HG03097 (cell line): ENCODE data around the gene F2.
"Not testable (repeated sequence)": the region's sequence is repeated elsewhere in the genome, so short reads cannot be mapped to it uniquely, and the experiment has no call there.

Experiments
- ATAC-seq: cut with Tn5 transposase; IDR thresholded peaks from one replicate; pipeline ENCODE4 v1.9.1; 2021; ENCODE audit not compliant: unreplicated experiment, low FRiP score

F2 gene

GRCh38 chr11:46719048-46719542 lies at the start of gene F2:
F2 (plus strand) TSS chr11:46719213; CDS start chr11:46719236, 23 bp downstream.
- ATAC-seq, result no peak

- no peak for ATAC-seq
These were observed 49.3 kb upstream of the F2 start for GRCh38 chr11:46669711-46670139.

GRCh38 chr11:46670521-46670920 lies 48.5 kb upstream of the F2 start:
- not testable (repeated sequence) for ATAC-seq

GRCh38 chr11:46671958-46672315 lies 47.1 kb upstream of the F2 start:
- ATAC-seq, result no peak

- no peak for ATAC-seq
These were observed 46.6 kb upstream of the F2 start for GRCh38 chr11:46672381-46672839.

GRCh38 chr11:46673713-46674462 lies 45.1 kb upstream of the F2 start:
- ATAC-seq, result no peak

GRCh38 chr11:46674463-46675287 lies 44.3 kb upstream of the F2 start:
- ATAC-seq, result no peak

GRCh38 chr11:46675288-46675851 lies 43.6 kb upstream of the F2 start:
- no peak for ATAC-seq

- ATAC-seq, result no peak
These were observed 43.1 kb upstream of the F2 start for GRCh38 chr11:46675949-46676348.

- ATAC-seq, result no peak
These were observed 42.4 kb upstream of the F2 start for GRCh38 chr11:46676436-46677158.

GRCh38 chr11:46677169-46677568 lies 41.8 kb upstream of the F2 start:
- no peak for ATAC-seq

- ATAC-seq, result no peak
These were observed 40.8 kb upstream of the F2 start for GRCh38 chr11:46677991-46678740.

- ATAC-seq, result no peak
These were observed 40.3 kb upstream of the F2 start for GRCh38 chr11:46678741-46679130.

GRCh38 chr11:46679241-46680163 lies 39.5 kb upstream of the F2 start:
- ATAC-seq, result no peak

- no peak for ATAC-seq
These were observed 38.8 kb upstream of the F2 start for GRCh38 chr11:46680164-46680760.

GRCh38 chr11:46680815-46681214 lies 38.2 kb upstream of the F2 start:
- ATAC-seq, result no peak

- no peak for ATAC-seq
These were observed 37.2 kb upstream of the F2 start for GRCh38 chr11:46681814-46682213.
